Renal cortical epithelial cell (primary cell): ENCODE measurements around the gene RUVBL1. TPM values are rescaled to one million over a fixed set of nuclear protein-coding genes. Genes with fewer than 3 reads are reported as not detected.
"Not testable (repeated sequence)": the region's sequence is repeated elsewhere in the genome, so short reads cannot be mapped to it uniquely, and the experiment has no call there.

Experiments used
- DNase-seq: peaks from one replicate; pipeline ENCODE4 v3.0.0-alpha.2; 2011; ENCODE audit warnings: low read depth
- total RNA-seq: library from RNA; depleted of rRNA; stranded (reverse); fragments of >200 nt; gene quantifications from 2 replicates; pipeline ENCODE4 v1.2.3, GENCODE V29; 2014

RUVBL1 gene
- total RNA-seq: 79.1 and 86.7 TPM in 2 replicates

- DNase-seq: peak; percentile 93
These were observed at the start of gene RUVBL1 for GRCh38 chr3:128123538-128124368. Gene RUVBL1, minus strand, starts transcription at chr3:128123812. Its CDS starts 88 bp downstream, at chr3:128123724.

GRCh38 chr3:128173200-128173599 lies 49.6 kb upstream of the RUVBL1 start:
- no peak for DNase-seq

- DNase-seq: peak; percentile 66
These were observed 47.4 kb upstream of the RUVBL1 start for GRCh38 chr3:128170866-128171516.

GRCh38 chr3:128168836-128169235 lies 45.2 kb upstream of the RUVBL1 start:
- no peak for DNase-seq

- peak; percentile 24 for DNase-seq
These were observed 44.5 kb upstream of the RUVBL1 start for GRCh38 chr3:128167973-128168674.

GRCh38 chr3:128167646-128167972 lies 44.0 kb upstream of the RUVBL1 start:
- DNase-seq: no peak

GRCh38 chr3:128166971-128167453 lies 43.4 kb upstream of the RUVBL1 start:
- DNase-seq: no peak

GRCh38 chr3:128163432-128163831 lies 39.8 kb upstream of the RUVBL1 start:
- DNase-seq: no peak

GRCh38 chr3:128160661-128161060 lies 37.0 kb upstream of the RUVBL1 start:
- DNase-seq: no peak

- no peak for DNase-seq
These were observed 32.2 kb upstream of the RUVBL1 start for GRCh38 chr3:128155616-128156360.

GRCh38 chr3:128154354-128154753 lies 30.7 kb upstream of the RUVBL1 start:
- not testable (repeated sequence) for DNase-seq

- DNase-seq: peak; percentile 66
These were observed 29.8 kb upstream of the RUVBL1 start, which contains the start of gene EEFSEC for GRCh38 chr3:128153156-128154041. Gene EEFSEC, plus strand, starts transcription at chr3:128153481. Its CDS starts 27 bp downstream, at chr3:128153508.

- peak; percentile 73 for DNase-seq
These were observed 29.0 kb upstream of the RUVBL1 start for GRCh38 chr3:128152419-128153155.

GRCh38 chr3:128151758-128152274 lies 28.2 kb upstream of the RUVBL1 start:
- DNase-seq: peak; percentile 9

GRCh38 chr3:128149650-128150049 lies 26.0 kb upstream of the RUVBL1 start:
- no peak for DNase-seq

GRCh38 chr3:128146201-128146600 lies 22.6 kb upstream of the RUVBL1 start:
- DNase-seq: no peak

- DNase-seq: no peak
These were observed 21.7 kb upstream of the RUVBL1 start for GRCh38 chr3:128145279-128145678.

- DNase-seq: no peak
These were observed 21.0 kb upstream of the RUVBL1 start for GRCh38 chr3:128144512-128145187.

- DNase-seq: no peak
These were observed 19.9 kb upstream of the RUVBL1 start for GRCh38 chr3:128143496-128143895.
